Amniotic epithelial cell (primary cell): ENCODE measurements around the gene MUC4.
A peak's percentile ranks its signal among the peaks of the same experiment; 100 is the strongest.
"Not testable (repeated sequence)": the region's sequence is repeated elsewhere in the genome, so short reads cannot be mapped to it uniquely, and the experiment has no call there.

Experiments used
- DNase-seq: peaks from one replicate; pipeline ENCODE4 v3.0.0-alpha.2; 2010; ENCODE audit warnings: low read depth

The MUC4 gene

GRCh38 chr3:195813916-195814640 lies 2.3 kb upstream of the MUC4 start:
- DNase-seq: no peak

DNA sequence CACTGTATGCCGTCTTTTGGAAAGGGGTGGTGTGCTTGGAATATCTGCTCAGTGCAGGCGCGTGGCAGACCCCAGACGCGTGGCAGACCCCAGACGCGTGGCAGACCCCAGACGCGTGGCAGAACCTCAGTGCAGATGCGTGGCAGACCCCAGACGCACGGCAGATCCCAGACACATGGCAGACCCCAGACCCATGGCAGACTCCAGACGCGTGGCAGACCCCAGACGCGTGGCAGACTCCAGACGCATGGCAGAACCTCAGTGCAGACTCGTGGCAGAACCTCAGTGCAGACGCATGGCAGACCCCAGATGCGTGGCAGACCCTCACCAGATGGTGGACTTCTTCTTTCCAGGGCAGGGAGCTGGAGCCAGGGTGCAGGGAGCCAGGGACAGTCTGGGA lies 637 bp upstream of the MUC4 start:
- no peak for DNase-seq

DNA sequence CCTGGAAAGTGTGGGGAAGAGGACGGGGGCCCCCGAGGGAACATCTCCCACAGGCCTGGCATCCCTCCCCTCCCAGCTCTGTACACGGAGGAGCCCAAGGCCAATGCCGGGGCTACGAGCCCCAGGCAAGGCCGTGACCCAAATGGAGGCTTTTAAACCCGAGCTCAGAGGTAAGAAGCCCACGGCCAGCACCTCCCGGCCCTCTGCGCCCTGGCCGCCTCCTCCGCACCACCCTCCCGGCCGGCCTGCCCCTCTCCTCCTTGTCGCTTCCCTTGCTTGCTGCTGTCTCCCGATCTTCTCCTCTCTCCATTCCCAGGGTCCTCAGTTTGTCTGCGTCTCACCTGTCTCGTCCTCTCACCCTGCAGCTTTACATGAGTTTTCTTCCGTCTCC lies 1.3 kb downstream of the MUC4 start:
- no peak for DNase-seq

DNA sequence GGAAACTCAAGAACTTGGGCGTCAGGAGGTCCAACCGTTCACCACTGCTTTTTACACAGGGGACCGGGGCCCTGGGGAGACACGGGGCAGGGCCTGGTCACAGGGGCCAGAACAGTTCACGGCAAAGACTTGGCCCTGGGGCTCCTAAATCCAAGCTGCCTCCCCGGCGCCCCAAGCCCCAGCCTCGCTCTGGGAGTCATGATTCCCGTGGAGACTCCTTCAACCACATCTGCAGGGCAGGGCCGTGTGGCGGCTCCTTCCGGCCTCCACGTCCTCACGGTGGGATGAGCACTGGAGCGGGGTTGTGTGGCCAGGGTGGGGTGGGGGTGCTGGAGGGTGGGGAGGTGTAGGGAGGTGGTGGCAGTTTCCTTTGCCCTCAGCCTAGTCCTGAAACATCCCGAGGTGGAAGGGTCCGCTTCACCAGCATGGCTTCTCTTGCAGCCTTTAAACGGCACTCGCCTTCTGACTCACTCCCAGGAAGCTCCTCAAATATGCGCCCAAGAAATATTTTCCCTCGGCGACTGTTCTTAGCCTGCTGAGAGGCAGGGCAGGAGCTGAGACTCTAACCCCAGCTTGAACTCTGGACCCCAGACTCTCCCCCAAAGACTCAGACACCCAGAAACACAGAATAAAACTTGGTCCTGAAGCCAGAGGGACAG lies 1.8 kb downstream of the MUC4 start:
- DNase-seq: peak; percentile 28

DNA sequence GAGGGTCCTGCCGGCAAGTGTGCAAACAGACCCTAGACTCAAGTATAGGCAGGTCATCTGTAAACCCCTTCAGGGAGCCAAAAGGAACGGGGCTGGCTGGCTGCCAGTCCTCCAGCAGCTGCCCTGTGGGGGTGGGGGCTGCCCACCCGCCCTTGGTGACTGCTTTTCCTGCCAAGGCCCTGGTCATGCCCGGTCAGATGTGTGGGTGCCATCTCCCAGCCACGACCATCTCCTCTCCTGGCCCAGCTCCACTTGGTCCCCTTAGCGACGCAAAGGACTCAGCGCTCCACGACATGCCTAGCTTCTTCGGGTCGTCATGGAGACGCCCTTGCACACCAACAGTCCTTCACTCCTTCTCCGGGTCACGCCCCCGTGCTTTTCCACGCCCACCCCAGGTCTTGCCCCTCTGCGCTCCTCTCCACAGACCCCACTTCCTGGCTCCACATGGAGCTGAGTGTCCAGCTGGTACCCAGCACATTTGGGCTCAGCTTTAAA lies 2.4 kb downstream of the MUC4 start:
- DNase-seq: no peak

GRCh38 chr3:195808741-195809290 lies 2.9 kb downstream of the MUC4 start:
- no peak for DNase-seq

- no peak for DNase-seq
Measured at GRCh38 chr3:195807681-195808121, 4.0 kb downstream of the MUC4 start.

GRCh38 chr3:195806916-195807231 lies 4.9 kb downstream of the MUC4 start:
- DNase-seq: no peak

- DNase-seq: peak; percentile 14
Measured at GRCh38 chr3:195806211-195806915, 5.4 kb downstream of the MUC4 start.

DNA sequence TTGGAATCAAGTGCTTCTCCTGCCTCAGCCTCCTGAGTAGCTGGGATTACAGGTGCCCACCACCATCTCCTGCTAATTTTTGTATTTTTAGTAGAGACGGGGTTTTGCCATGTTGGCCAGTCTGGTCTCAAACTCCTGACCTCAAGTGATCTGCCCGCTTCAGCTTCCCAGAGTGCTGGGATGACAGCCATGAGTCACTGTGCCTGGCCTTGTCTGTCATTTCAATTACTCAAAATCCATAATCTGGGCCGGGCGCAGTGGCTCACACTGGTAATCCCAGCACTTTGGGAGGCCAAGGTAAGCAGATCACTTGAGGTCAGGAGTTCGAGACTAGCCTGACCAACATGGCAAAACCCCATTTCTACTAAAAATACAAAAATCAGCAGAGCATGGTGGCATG lies 6.1 kb downstream of the MUC4 start:
- DNase-seq: not testable (repeated sequence)

DNA sequence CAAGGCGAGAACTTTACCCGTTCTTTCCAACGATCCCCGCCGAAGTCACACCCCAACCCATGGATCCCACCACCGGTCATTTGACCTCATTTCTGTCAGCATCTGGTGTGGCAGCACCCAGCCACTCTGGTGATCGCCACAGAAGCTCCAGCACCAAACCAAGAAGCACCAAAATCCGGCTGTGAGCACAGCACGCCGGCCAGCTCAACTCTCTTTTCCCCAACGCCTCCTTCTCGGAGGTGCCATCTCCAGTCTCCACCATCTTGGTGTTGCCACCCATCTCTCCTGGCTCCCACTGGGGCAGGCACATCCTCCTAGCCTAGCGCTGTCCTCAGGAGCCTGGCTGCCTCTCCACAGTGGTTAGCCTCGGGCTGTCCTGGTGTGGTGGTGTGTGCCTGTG lies 6.5 kb downstream of the MUC4 start:
- no peak for DNase-seq

DNA sequence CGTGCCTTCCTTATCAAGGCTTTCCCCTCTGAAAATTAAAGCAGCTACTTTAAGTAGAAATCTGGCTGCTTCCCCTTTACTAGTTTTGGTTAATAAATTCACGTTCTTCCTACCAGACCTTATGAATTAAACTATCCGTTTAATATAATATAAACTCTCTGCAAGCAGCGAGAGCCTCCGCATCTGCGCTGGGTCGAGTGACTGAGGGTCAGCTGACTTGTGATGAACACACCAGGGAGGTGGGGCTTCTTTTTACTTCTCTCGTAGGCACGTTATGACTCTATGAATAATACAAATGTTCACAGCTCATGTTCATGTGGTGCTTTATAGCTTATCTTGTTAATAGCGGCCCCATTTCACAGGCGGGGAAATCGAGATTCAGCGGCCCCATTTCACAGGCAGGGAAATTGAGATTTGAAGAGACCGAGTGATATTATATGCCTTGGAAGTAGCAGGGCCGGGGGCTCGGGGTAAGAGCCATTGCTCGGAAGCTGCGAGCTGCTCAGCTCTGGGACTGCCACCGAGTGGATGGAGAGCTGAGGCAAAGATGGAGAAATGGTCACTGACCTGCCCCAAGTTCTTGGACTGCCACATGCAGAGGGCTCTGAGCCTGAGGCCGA lies 8.3 kb downstream of the MUC4 start:
- no peak for DNase-seq

DNA sequence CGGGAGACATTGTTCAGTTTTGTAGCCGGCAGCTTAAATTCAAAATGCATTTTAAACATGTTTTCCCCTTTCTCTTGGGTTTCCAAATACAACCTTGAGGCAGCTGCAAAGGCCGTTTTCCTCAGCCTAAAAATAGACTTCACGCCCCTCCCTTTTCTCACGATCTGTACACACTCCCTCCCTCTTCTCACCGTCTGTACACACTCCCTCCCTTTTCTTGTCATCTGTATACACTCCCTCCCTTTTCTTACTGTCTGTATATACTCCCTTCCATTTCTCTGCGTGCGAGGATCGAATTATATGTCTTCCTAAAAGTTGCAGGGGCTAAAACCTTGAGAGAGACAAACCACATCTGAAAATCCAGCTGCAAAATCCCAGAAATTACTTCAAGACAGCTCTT lies 8.9 kb downstream of the MUC4 start:
- DNase-seq: no peak

DNA sequence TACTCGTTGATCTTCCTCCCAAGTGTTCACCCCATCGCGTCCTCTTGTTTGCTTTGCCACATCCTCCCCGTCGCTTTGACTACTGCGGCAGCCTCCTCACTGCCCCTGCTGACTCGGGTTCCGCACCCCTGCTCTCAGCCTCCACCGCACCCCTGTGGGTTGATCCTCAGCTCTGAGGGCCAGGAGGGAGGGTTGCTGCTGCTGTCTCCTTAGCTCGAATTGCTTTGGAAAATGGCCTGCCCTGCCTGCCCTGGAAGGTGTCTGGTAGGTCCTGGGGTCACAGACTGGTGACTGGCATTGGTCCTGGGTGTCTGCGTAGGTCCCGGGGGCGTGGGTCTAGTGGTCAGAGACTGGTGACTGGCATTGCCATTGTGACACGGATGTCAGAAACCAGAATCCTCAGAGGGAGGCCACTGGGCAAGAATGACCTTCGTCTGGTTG lies 9.4 kb downstream of the MUC4 start:
- no peak for DNase-seq

DNA sequence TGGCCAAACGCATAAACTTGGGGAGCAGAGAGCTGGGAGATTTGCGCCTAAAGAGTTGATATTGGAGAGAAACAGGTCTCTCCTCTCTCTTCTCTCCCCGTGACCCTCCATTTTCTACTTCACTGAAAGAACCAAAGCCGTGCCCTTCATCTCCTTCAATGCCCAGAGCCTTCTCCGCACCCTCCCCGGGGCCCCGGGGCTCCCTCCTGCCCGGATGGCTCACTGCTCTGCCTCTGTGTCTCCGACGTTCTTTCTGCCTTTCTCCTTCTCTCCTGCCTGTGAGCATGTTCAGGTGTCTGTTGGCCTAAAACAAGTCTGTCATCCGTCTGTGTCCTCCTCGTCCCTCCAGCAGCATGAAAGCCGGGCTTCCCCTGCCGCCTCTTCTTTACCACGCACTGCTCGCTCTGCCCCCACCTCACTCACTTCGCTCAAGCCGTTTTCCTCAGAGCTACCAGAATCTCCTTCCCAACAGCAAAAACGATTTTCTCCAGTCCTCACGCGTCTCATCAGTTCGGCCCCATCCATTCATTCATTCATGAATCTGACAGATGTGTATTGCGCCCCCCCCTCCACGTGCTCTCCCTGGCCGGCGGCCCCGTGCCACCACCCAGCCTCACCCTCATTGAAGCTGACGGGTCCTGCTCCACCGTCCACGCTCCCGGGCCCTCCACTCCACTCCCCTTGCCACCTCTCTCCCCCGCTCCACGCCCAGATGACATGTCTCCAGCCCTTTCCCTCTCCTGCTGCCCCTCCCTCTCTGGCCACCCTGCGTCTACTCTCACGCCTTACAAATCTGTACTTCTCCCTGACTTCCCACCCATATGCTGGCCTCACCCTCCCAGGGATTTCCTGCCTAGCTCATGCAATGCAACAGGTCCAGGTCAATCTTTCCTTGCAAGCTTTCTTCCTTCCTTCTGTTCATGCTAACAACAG lies 10.2 kb downstream of the MUC4 start:
- no peak for DNase-seq

GRCh38 chr3:195800240-195800639 lies 11.5 kb downstream of the MUC4 start:
- DNase-seq: no peak

- DNase-seq: no peak
Measured at GRCh38 chr3:195796795-195797194, 14.9 kb downstream of the MUC4 start.

GRCh38 chr3:195794708-195795107 lies 17.0 kb downstream of the MUC4 start:
- DNase-seq: no peak

GRCh38 chr3:195792621-195793020 lies 19.1 kb downstream of the MUC4 start:
- DNase-seq: not testable (repeated sequence)

DNA sequence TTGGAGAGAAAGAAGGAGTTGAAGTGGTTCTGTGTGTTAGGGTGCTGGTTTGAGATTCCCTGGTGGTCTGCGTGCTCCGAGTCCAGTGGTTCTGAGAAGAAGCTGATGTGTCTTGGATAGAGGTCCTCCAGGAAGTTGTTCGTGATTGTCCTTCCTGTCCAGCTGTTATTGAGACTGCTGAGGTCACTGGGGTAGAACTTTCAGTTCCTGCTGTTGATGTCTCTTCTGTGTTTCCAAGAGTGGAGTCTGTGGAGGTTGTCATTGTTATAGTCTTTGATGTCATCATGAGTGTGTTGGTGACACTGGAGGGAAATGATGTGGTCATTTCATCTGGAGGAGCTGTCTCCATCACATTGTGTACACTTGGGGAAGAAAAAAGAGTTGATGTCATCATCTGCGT lies 20.8 kb downstream of the MUC4 start:
- no peak for DNase-seq
